Activated CD4-positive, CD25-positive, alpha-beta regulatory T cell treated with anti-CD3 and anti-CD28 coated beads, Interleukin-2, amount 50 U/mL, for 24 hours (primary cell): Measurements from ENCODE around the gene CDX2.
A peak's percentile ranks its signal among the peaks of the same experiment; 100 is the strongest.

ENCODE experiments used
- ATAC-seq, 2 donors: fragments of 150-1000 bp; cut with Tn5 transposase; one replicate each; pipeline ENCODE4 v1.10.0; 2021; ENCODE audit warnings: mild to moderate bottlenecking in 1 of 2, moderate library complexity in 1 of 2

Gene CDX2

DNA sequence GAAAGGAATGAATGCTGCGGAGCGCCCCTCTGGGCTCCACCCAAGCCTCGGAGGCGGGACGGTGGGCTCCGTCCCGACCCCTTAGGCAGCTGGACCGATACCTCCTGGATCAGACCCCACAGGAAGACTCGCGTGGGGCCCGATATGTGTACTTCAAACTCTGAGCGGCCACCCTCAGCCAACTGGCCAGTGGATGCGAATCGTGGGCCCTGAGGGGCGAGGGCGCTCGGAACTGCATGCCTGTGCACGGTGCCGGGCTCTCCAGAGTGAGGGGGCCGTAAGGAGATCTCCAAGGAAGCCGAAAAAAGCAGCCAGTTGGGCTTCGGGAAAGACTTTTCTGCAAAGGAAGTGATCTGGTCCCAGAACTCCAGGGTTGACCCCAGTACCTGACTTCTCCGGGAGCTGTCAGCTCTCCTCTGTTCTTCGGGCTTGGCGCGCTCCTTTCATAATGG, 40.7 kb downstream of the CDX2 start:
- ATAC-seq: no peak

DNA sequence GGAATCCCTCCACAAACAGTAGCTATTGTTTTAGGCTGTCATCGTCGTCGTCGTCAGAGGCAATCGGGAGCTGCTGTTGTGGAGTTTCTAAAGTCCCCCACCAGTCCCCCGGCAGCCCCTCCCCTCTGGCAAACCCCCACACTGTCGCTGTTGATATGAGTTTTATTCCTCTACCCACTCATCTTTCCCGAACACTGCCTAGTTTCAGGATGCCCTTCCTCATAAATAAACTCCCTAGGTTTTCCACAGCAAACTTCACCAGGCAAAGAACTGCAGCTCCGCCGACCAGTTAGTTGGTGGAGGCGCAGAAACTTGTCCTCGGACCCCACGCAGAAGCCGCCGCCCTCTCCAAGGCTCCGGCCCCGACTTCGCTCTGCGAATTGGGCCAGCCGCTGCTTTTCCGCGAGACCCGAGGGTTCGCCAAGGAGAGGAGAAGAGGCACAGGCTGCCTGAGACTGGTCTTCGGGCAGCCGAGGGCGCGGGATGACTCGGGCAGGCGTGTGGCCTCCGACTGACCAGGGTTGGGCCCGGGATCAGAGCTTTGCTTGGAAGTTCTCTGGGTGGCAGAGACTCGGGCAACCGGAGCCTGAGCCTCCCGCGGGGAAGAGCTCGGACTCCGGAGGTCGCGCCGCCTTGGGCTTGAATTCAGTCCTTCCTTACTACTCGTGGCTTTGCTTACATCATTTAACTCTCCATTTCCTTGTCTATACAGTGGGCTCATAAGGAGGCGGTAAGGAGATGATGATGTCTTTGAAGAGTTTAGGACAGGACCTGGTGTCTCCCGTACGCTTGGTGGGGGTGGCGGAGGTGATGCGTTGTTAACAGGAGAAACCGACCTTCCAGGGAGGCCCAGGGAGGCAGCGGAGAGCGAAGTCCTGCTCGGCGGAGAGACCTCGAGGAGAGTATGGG, 41.4 kb downstream of the CDX2 start:
- no peak for ATAC-seq

DNA sequence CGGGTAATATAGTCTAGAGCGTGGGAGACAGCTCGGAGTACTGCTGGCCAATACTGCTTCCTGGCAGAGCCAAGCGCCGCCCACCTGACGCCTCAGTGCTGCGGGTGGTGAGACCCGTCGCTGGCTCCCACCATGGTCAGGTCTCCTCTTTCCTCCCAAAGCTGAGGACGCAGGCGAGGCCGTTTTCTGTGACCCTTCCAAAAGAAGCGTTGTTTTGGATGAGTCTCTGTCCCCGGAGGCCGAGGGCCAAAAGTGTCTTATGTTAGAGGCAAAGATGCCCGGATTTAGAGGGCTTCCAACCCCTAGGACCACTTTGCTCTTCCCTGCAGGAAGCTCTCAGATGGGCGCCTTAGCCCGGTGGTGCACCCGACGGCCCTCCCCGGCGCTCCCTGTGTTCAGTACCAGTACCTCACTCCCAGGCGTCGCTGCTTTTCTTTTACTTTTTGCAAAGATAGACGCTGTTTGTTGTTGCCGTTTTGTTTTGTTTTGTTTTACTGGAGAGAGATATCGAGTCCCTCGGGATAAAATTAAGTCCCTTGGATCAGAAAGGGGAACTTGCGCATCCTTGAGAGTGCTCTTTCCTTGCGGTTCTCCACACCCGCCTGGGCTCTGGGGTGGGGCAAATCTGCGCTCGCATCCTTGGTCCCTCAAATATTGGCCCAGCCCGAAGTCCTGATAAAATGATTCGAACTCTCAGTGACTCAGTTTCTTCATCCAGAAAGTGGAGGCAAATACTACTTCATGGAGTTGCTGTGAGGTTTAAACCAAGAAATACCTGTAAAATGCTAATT, 42.3 kb downstream of the CDX2 start:
- ATAC-seq: no peak

DNA sequence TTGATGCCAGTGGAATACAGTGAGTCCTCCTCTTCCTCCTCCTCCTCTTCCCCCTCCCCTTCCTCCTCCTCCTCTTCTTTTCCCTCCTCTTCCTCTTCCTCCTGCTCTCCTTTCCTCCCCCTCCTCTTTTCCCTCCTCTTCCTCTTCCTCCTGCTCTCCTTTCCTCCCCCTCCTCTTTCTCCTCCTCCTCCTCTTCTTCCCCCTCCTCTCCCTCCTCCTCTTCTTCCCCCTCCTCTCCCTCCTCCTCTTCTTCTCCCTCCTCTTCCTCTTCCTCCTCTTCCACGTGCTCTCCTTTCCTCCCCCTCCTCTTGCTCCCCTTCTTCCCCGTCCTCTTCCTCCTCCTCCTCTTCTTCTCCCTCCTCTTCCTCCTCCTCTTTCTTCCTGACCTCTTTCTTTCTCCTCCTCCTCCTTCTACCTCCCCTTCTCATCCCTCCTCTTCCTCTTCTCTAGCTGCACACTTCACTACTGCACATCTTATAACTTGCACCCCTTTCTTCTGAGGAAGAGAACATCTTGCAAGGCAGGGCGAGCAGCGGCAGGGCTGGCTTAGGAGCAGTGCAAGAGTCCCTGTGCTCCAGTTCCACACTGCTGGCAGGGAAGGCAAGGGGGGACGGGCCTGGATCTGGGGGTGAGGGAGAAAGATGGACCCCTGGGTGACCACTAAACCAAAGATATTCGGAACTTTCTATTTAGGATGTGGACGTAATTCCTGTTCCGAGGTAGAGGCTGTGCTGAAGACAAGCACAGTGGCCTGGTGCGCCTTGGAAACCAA, 43.7 kb downstream of the CDX2 start:
- ATAC-seq: no peak

DNA sequence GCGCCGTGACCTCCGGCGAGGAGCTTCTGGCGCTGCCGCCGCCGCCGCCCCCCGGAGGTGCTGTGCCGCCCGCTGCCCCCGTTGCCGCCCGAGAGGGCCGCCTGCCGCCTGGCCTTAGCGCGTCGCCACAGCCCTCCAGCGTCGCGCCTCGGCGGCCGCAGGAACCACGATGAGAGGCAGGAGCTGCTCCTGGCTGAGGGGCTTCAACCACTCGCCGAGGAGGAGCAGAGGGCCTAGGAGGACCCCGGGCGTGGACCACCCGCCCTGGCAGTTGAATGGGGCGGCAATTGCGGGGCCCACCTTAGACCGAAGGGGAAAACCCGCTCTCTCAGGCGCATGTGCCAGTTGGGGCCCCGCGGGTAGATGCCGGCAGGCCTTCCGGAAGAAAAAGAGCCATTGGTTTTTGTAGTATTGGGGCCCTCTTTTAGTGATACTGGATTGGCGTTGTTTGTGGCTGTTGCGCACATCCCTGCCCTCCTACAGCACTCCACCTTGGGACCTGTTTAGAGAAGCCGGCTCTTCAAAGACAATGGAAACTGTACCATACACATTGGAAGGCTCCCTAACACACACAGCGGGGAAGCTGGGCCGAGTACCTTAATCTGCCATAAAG, 44.5 kb downstream of the CDX2 start:
- ATAC-seq: no peak

DNA sequence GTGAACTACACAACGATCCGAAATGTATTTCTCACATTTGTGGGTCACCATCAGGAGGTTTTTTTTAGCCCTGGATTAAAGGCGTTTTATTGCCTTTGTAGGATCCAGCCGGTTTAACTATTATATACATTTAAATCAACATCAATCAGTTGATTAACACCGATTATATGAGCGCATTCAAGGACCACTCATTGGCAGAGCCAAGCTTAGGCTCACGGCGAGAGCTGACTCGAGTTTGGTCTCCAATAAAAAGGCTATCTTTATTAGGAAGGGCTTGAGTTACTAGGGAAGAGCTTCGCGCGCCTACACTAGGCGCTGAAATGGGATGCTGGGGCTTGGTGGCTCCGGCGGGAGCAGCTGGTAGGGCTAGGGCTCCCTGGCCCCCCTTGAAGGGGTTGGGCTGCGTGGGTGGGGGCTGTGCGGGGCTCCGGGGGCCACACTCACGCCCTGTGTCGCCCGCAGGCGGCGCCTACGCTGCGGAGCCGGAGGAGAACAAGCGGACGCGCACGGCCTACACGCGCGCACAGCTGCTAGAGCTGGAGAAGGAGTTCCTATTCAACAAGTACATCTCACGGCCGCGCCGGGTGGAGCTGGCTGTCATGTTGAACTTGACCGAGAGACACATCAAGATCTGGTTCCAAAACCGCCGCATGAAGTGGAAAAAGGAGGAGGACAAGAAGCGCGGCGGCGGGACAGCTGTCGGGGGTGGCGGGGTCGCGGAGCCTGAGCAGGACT, 45.2 kb downstream of the CDX2 start:
- ATAC-seq: no peak

DNA sequence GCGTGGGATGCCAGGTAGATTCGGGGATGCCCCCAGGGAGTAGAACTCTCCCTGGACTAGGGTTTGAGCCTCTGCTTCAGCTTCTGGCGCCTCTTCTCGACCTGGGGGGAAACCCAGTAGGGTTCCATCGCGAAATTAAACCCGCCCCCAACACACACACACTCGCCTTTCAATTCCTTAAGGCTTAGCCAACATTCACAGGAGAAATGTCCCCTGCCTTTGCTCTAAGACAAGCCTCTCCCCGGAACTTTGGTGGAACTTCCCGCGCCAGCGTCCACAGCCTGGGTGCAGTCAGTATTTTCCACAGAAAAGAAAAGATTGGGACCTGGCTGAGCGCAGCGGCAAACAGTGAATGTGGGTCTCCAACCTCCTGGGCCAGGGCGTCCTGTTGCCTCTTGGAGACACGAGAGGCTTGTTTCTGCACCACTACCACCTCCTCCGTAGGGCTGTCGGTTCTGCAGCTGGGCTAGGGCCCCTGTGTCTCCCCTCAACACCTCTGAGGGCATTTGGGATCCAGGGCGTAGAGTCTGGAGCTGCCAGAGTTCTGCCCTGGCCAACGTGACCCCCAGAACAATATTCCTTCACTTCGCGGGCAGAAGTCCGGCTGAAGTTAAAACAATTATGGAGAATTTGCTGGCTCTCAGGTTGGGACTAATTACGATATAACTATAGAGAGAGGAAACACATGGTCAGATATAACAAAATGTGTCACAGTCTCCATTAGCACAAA, 46.1 kb downstream of the CDX2 start:
- no peak for ATAC-seq

DNA sequence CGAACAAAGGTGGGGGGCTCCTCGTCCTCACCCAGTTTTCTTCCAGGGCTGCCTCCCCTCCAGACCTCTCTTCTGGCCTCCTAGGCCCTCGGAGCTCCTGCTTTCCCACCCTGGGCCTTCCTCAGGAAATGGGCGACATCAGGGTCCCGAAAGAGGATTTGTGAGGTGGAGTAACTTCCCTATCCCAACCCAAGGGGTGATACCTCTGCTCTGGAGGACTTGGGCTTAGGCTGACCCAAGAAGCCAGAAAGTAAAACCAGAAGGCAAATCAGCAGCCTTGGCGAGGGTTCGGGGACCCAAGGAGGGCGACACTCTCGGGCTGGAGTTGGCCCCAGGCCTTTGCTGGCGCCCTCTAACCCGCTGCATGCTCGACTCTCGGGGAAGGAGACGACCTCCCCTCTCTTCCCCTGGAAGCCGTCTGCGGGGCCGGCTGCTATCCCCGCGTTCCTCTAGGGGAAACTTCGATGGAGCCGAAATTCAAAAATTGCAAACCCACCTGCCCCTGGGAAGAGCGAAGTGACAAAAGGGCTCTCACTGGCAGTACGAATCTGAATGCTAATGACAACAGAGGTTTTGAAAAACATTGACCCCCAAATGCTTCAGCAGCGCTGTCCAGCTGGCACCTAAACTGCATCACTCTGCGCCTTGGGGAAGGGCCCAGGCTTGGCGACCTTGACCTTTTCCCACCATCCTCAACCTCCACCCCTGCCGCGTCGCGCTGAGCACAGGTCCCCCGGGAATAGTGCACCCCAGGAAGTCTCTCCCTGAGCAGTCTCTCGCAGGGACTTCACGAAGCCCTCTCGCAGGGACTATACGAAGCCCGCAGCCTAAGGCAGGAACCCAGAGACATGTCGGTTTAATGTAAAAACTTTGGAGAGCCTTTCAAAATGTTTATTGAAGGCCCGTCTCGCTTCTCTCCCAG, 46.9 kb downstream of the CDX2 start:
- no peak for ATAC-seq

DNA sequence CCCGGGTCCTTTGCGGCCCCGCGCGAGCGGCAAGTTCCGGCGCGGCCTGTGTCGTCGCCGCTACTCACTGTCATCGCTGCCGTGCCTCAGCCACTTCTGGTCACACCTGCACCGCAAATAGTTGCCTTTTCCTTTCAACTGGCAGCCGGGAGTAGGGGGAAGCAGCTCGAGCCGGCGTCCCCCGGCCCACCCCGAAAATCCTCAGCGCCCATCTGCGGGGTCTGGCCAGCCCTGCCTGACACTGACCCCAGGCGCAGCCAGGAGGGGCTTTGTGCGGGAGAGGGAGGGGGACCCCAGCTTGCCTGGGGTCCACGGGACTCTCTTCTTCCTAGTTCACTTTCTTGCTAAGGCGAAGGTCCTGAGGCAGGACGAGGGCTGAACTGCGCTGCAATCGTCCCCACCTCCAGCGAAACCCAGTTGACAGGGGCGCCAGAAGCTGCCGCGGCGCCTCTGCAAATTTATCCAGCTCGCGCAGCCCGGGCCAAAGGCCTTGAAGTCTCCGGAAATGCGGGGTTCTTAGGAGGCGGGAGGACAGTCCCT, 47.6 kb downstream of the CDX2 start:
- ATAC-seq: no peak

DNA sequence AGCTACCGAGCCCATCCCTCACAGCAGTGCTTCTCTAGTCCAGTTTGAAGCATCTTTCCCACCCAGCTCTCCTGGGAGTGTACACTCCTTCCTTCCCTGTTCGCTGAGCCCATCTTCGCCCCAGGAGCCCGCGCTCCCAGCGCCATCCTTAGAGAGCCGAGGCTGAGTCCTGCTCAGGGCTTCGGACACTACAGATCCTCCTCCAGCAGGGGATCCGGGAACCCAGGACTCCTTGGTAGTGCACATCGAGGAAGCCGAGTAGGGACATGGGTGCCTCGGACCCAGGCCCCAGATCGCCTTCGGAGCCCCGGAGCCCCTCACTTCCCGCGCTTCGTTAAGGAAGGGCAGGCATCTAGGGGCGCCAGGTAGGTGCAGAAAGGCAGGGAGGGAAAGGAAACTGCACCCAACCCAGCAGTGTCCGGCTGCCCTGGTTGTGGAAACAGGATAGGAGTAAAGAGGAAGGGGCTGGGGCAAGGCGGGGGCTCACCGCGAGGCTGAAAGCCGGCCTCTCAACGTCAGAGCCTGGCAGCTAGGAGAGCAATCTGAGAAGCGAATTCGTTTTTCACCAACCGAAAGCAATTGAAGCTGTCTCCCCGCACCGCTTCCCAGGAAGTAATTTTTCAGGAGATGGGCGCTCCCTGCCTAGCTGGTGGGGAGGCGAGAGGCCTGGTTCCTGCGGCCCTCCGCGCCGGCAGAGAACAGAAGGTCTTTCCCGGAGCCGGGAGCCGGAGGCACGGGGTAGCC, 48.3 kb downstream of the CDX2 start:
- ATAC-seq: no peak

DNA sequence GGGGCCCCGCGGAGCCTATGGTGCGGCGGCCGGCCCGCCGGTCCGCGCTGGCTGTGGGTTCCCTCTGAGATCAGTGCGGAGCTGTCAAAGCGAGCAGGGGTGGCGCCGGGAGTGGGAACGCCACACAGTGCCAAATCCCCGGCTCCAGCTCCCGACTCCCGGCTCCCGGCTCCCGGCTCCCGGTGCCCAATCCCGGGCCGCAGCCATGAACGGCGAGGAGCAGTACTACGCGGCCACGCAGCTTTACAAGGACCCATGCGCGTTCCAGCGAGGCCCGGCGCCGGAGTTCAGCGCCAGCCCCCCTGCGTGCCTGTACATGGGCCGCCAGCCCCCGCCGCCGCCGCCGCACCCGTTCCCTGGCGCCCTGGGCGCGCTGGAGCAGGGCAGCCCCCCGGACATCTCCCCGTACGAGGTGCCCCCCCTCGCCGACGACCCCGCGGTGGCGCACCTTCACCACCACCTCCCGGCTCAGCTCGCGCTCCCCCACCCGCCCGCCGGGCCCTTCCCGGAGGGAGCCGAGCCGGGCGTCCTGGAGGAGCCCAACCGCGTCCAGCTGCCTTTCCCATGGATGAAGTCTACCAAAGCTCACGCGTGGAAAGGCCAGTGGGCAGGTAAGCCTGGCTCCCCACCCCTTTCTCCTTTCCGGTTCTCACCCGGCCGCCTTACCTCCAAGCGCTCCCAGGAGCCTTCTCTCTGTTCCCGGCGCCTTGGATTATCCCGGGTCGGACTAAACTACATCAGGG, 49.0 kb downstream of the CDX2 start, which contains the start of gene PDX1:
Gene PDX1, plus strand, starts transcription at position 67 of the 743 bp plus-strand sequence. Its CDS starts 139 bp downstream, at position 206.
- ATAC-seq: peak in 1 of 2 donors; percentile 14

DNA sequence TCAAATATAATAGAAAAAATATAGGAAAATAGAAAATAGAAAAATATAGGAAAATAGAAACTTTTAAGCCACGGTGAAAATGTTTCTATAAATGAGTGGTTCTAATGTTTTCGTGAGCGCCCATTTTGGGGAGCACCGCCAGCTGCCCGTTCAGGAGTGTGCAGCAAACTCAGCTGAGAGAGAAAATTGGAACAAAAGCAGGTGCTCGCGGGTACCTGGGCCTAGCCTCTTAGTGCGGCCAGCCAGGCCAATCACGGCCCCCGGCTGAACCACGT, 49.5 kb downstream of the CDX2 start:
- peak; percentile 36 to 74 for ATAC-seq

DNA sequence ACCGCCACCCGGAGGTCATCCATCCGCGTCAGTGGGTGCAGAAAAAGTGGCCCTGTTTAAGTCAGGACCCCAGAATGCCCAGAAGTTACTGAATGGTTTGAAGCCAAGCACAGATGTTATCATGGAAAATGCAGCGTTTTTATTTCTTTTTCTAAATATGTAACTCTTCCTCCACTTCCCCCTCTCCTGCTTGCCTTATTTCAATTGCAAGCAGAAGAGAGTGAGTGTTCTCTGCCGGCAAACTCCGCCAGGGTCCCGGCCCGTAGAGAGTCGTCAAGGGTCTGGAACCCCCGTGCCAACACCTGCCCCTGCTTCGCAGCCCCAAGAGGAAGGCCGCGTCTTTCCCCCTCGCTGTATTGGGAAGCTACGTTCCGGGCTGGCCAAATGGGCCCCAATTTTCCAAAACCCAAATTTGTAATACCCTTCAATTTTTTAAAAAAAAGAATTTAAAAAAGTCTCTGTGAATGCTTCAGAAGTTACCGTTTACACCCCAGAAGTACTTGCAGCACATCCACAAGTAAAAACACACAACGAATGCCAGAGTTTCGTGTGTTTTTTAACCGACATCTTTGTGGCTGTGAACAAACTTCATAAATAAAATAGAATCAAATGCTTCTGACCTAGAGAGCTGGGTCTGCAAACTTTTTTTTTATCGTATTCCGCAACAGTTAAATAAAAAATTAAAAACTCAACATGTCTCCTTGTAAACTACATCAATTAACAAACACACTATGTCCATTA, 50.0 kb downstream of the CDX2 start:
- no peak for ATAC-seq

DNA sequence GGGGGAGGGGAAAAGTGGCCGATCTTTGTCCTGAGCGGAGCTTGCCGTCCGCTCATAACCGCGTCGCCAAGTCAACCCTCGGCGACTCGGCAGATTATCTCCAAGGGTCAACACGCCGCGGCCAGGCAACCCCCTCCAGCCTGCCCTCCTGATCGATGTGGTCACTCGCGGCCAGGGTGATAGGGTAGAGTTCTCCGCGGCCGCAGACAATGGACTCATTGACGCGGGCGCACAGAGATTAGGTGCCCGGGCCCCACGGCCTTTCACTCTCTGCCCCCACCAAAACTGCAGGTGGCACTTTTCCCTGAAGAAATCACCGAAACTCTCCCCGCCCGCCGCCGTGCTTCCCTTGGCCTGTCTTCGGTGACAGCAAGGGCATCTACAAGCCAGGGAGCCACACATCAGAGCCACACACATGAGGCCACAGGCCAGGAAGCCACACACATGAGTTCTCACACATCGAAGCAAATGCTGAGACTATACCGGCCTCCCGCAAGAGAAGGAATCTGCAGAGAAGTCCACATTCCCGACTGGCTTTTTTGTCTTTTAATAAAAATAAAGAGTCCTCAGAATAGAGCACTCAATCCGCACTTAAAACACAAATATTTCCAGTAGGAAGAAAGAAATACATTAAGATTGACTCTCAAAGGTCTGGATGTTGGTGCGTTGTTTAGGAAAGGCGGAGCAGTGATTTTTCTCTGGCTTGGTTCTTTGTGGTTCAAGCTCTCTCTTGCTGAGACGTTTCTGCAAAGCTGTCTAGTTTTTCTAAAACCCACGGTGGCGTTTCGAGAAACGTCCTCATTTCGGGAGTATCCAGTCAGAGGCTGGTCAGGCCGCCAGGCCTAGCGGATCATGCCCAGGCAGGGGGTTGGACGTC, 50.8 kb downstream of the CDX2 start:
- ATAC-seq: no peak

DNA sequence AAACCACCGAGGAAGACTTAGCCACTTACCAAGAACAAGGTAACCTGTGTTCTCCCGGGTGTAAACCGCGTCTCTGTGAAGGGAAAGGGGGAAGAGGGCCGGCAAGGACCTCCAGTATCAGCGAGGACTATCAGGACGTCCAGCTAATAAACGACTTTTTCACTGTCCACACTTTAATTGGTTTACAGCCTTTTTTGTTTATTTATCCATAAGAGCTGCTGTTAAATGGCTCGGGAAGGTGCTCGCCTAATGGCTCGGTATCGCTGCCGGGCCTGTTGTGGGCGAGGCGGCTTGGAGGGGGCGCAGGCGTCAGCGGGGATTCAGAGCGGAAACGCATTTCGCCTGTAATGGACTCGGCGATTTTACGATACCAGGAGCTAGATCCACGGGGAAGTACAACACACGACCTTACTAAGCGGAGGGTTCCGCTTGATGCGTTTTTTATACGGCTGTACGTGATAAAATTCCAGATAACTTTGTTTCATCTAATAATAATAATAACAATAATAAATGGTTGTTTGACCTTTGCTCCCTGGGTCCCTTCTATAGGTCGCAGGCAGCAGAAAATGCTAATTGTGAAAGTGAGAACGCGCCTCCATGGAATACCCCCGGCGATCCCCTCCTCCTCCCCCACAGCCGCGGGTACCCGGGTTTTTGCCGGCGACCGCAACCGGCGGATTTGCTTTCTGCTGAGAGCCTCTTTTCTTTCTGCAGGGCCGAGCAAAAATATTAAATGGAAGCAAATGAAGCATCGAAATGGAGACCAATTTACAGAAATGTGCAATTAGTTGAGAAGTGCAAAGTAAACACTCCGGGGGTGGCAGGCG, 51.8 kb downstream of the CDX2 start:
- no peak for ATAC-seq
